ENCODE measurements around the gene NCCRP1. TPM values are rescaled to one million over a fixed set of nuclear protein-coding genes. Genes with fewer than 3 reads are reported as not detected.

NCCRP1 gene
- total RNA-seq, 4 donors from 2014 or later = 0.13 to 13.7 (median 2.3) TPM

DNA sequence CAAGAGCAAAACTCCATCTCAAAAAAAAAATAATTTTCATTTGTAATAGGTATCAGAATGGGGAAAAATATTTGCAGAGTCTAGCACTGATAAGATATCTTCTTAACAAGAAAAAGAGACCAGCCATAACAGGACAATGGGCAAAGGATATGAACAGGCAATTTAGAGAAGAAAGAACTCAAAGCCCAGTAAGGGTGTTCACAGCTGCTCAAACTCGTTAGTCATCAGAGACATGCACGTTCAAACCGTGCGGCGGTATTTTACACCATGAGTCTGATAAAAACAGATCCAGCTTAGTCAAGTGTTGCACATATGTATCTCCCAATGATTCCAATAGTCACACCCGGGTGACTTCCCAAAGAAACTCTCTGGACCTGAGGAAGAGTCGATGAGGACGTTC is 13.7 kb upstream of the NCCRP1 start:
- no peak for ATAC-seq
- no peak overlapping the region for H3K4me3 ChIP-seq
- 70 to 81% methylated on average over 5 to 8 of the region's 8 CpGs for WGBS, 2 donors (ENCODE audit: low coverage in 1 of 2)
- TF ChIP-seq EP300 (IDR thresholded peaks at IDR 0.05) (no peak), POLR2A (IDR thresholded peaks at IDR 0.05) (no peak)
- H3K9me3 ChIP-seq = no peaks in the 10 kb centered on the region
- peaks cover 0 to 25% of the 10 kb centered on the region in 2 donors for H3K36me3 ChIP-seq
- peaks cover 0 to 5% (median 0%) of the 10 kb centered on the region in 3 donors for H3K4me1 ChIP-seq
- no peak overlapping the region for H3K27ac ChIP-seq
- peaks cover 8% of the 10 kb centered on the region for H3K27me3 ChIP-seq

DNA sequence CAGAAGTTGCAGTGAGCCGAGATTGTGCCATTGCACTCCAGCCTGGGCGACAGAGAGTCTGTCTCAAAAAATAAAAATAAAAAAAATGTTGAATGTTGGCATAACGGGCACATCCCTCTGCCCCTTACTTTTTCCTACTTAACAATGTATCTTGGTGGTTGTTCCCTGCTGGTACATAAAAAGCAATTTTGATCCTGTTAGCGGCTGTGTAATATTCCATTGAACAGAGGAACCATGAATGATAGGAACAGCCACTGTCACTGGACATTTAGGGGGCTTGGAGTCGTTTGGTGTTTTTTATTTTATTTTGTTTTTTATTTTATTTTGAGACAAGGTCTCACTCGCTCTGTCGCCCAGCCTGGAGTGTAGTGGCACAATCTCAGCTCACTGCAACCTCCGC is 10.4 kb upstream of the NCCRP1 start:
- no peak for TF ChIP-seq POLR2AphosphoS5 (IDR thresholded peaks at IDR 0.05)
- TF ChIP-seq CTCF (IDR thresholded peaks at IDR 0.05) = no peak
- no peak for TF ChIP-seq POLR2A (IDR thresholded peaks at IDR 0.05)
- no peak for TF ChIP-seq EP300 (IDR thresholded peaks at IDR 0.05)
- Histone ChIP-seq H3K4me1 (peaks cover 0 to 5% (median 0%) of the 10 kb centered on the region in 3 donors), H3K4me3 (no peak overlapping the region), H3K27me3 (peaks cover 20% of the 10 kb centered on the region), H3K27ac (no peak overlapping the region), H3K9me3 (no peaks in the 10 kb centered on the region), H3K36me3 (no peaks in the 10 kb centered on the region)
- WGBS, 2 donors (ENCODE audit: low coverage in 1 of 2) = 88 to 93% methylated on average over 4 to 6 of the region's 8 CpGs
- ATAC-seq = no peak

GRCh38 chr19:39187552-39187943 is 9.2 kb upstream of the NCCRP1 start:
- WGBS, 2 donors (ENCODE audit: low coverage in 1 of 2) = 100% methylated on average over 1 of the region's 8 CpGs; no CpG with 5 or more reads in 1 of the 2 donors
- no peak overlapping the region for H3K27ac ChIP-seq
- no peak for ATAC-seq

DNA sequence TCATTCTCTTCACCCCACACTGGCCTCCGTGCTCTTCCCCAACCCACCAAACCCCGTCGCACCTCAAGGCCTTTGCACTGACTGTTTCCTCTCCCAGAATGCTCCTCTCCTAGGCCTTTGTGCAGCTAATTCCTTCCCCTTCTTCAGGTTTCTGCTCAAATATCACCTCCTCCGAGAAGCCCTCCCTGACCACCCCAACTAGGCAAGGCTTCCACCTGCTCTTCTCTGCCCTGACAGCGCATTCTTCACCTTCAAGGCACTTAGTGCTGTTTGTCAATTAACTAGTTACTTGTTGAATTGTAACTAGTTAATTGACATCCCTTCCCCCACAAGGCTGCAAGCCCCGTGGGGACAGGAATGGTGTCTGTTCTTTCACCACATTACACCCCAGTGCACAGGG is 7.8 kb upstream of the NCCRP1 start:
- no peaks in the 10 kb centered on the region for H3K9me3 ChIP-seq
- no peak overlapping the region for H3K27ac ChIP-seq
- peaks cover 33% of the 10 kb centered on the region for H3K27me3 ChIP-seq
- no peak overlapping the region for H3K4me3 ChIP-seq
- H3K4me1 ChIP-seq = peaks cover 0 to 5% (median 0%) of the 10 kb centered on the region in 3 donors
- 66 to 84% methylated on average over 6 of the region's 6 CpGs for WGBS, 2 donors (ENCODE audit: low coverage in 1 of 2)
- TF ChIP-seq CTCF (IDR thresholded peaks at IDR 0.05) (no peak), POLR2A (IDR thresholded peaks at IDR 0.05) (no peak), EP300 (IDR thresholded peaks at IDR 0.05) (no peak), POLR2AphosphoS5 (IDR thresholded peaks at IDR 0.05) (no peak)
- no peak for ATAC-seq
- no peaks in the 10 kb centered on the region for H3K36me3 ChIP-seq

More at GRCh38 chr19:39187552-39187943, 9.2 kb upstream of the NCCRP1 start:
- Histone ChIP-seq H3K9me3 (no peaks in the 10 kb centered on the region), H3K36me3 (no peaks in the 10 kb centered on the region), H3K4me3 (no peak overlapping the region), H3K27me3 (peaks cover 20% of the 10 kb centered on the region), H3K4me1 (peaks cover 0 to 5% (median 0%) of the 10 kb centered on the region in 3 donors)
- TF ChIP-seq EP300 (IDR thresholded peaks at IDR 0.05) (no peak), POLR2A (IDR thresholded peaks at IDR 0.05) (no peak), CTCF (IDR thresholded peaks at IDR 0.05) (no peak), POLR2AphosphoS5 (IDR thresholded peaks at IDR 0.05) (no peak)

GRCh38 chr19:39190768-39191167 is 6.0 kb upstream of the NCCRP1 start:
- Histone ChIP-seq H3K4me1 (peaks cover 0 to 5% (median 0%) of the 10 kb centered on the region in 3 donors), H3K27me3 (peaks cover 50% of the 10 kb centered on the region), H3K4me3 (no peak overlapping the region), H3K36me3 (no peaks in the 10 kb centered on the region), H3K27ac (no peak overlapping the region), H3K9me3 (no peaks in the 10 kb centered on the region)
- ATAC-seq = no peak
- no peak for TF ChIP-seq POLR2A (IDR thresholded peaks at IDR 0.05)
- TF ChIP-seq POLR2AphosphoS5 (IDR thresholded peaks at IDR 0.05) = no peak
- no peak for TF ChIP-seq EP300 (IDR thresholded peaks at IDR 0.05)
- TF ChIP-seq CTCF (IDR thresholded peaks at IDR 0.05) = no peak
- WGBS, 2 donors (ENCODE audit: low coverage in 1 of 2) = 25 to 47% methylated on average over 2 to 11 of the region's 11 CpGs

Data from gastroesophageal sphincter (tissue), 4 donors.